ENCODE data around the gene BOD1. TPM values are rescaled to one million over a fixed set of nuclear protein-coding genes. Genes with fewer than 3 reads are reported as not detected.
"Not testable (repeated sequence)": the region's sequence is repeated elsewhere in the genome, so short reads cannot be mapped to it uniquely, and the experiment has no call there.

Gene BOD1
- total and polyA plus RNA-seq, 3 donors from 2014 or later, result 59.4 to 88.1 (median 70.1) TPM

DNA sequence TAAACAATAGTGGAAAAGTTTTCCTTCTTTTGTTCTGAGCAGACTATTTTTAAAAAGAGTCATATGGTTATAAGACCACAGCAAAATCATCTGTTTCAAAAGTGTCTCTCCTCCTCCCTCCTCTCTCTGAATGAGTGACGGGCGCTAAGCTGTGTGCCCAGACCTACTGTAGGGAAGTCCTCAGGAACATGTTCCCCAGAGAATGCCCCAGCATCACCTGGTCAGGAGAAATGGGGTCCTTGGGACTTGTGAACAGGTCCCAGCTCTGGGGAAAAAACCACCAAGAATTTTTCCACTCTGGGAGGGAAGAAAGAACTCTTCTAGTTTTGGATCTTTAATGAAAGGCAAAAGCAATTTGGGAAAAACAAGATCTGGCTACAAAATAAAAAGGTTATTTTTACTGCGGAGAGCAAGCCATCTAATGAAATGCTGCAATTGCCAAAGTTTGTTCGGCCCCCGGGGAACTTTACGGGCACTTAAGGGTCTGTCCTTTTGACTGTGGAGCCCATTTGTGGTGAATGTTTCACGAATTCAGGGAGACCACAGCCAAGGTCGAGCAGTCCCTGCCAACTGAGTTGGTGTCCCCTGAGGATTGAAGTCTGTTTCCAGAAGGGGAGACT, 25.9 kb downstream of the BOD1 start:
- intact Hi-C loops (cut with DNase I; ENCODE audit: low total_unique reads), result no loop called here
- Histone ChIP-seq H3K27me3 (no peaks in the 10 kb centered on the region), H3K27ac (peak overlapping the region; percentile 55 to 74), H3K9me3 (no peaks in the 10 kb centered on the region), H3K4me1 (peaks cover 8% of the 10 kb centered on the region), H3K4me3 (no peak overlapping the region), H3K36me3 (ENCODE audit: low read depth, missing control alignments) (no peaks in the 10 kb centered on the region)
- 39 to 57% methylated on average over 8 of the region's 8 CpGs for WGBS, 2 donors
- DNase-seq, result no peak
- TF ChIP-seq, protein P1, sequence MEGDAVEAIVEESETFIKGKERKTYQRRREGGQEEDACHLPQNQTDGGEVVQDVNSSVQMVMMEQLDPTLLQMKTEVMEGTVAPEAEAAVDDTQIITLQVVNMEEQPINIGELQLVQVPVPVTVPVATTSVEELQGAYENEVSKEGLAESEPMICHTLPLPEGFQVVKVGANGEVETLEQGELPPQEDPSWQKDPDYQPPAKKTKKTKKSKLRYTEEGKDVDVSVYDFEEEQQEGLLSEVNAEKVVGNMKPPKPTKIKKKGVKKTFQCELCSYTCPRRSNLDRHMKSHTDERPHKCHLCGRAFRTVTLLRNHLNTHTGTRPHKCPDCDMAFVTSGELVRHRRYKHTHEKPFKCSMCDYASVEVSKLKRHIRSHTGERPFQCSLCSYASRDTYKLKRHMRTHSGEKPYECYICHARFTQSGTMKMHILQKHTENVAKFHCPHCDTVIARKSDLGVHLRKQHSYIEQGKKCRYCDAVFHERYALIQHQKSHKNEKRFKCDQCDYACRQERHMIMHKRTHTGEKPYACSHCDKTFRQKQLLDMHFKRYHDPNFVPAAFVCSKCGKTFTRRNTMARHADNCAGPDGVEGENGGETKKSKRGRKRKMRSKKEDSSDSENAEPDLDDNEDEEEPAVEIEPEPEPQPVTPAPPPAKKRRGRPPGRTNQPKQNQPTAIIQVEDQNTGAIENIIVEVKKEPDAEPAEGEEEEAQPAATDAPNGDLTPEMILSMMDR (IDR thresholded peaks at IDR 0.05), result no peak
- no peak for TF ChIP-seq POLR2A (IDR thresholded peaks at IDR 0.05)

DNA sequence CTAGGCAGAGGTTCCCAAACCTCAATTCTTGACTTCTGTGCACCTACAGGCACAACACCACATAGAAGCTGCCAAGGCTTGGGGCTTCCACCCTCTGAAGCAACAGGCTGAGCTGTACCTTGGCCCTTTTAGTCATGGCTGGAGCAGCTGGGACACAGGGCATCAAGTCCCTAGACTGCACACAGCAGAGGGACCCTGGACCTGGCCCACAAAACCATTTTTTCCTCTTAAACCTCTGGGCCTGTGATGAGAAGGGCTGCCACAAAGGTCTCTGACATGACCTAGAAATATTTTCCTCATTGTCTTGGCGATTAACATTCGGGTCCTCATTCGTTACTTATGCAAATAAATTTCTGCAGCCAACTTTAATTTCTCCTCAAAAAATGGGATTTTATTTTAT, 30.3 kb downstream of the BOD1 start:
- H3K9me3 ChIP-seq; intact Hi-C loops (cut with DNase I; ENCODE audit: low total_unique reads); H3K27me3 ChIP-seq; DNase-seq; H3K36me3 ChIP-seq (ENCODE audit: low read depth, missing control alignments); H3K4me3 ChIP-seq; H3K27ac ChIP-seq: not testable (repeated sequence)
- 90 to 92% methylated on average over 3 of the region's 3 CpGs for WGBS, 2 donors
- peaks cover 18% of the 10 kb centered on the region for H3K4me1 ChIP-seq

DNA sequence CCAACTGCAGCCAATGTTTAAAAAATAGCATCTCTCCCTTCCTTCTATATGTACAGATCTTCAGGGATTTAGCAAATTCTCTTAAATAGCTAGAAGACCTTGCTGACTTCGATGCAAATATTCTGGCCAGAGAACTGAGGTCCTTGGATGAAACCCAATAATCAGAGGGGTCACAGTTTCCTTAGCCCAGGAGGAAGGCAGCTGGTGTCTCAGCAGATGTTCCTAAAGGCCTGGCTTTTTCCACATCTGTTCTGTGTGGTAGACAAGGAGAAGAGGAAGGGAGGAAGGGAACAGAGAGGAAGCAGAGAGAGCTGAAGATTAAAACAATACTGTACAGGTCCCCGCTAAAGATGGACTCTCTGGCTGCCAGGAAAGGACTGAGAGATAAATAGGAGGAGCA, 33.1 kb downstream of the BOD1 start:
- Histone ChIP-seq H3K27me3 (no peaks in the 10 kb centered on the region), H3K4me3 (no peak overlapping the region), H3K9me3 (no peaks in the 10 kb centered on the region), H3K4me1 (peaks cover 10% of the 10 kb centered on the region), H3K36me3 (ENCODE audit: low read depth, missing control alignments) (no peaks in the 10 kb centered on the region), H3K27ac (peak overlapping the region; percentile 16 to 37)
- DNase-seq, result no peak
- 35 to 36% methylated on average over 2 of the region's 2 CpGs for WGBS, 2 donors
- intact Hi-C loops (cut with DNase I; ENCODE audit: low total_unique reads), result no loop called here
- TF ChIP-seq, protein P1 (IDR thresholded peaks at IDR 0.05), result no peak
- no peak for TF ChIP-seq POLR2A (IDR thresholded peaks at IDR 0.05)

DNA sequence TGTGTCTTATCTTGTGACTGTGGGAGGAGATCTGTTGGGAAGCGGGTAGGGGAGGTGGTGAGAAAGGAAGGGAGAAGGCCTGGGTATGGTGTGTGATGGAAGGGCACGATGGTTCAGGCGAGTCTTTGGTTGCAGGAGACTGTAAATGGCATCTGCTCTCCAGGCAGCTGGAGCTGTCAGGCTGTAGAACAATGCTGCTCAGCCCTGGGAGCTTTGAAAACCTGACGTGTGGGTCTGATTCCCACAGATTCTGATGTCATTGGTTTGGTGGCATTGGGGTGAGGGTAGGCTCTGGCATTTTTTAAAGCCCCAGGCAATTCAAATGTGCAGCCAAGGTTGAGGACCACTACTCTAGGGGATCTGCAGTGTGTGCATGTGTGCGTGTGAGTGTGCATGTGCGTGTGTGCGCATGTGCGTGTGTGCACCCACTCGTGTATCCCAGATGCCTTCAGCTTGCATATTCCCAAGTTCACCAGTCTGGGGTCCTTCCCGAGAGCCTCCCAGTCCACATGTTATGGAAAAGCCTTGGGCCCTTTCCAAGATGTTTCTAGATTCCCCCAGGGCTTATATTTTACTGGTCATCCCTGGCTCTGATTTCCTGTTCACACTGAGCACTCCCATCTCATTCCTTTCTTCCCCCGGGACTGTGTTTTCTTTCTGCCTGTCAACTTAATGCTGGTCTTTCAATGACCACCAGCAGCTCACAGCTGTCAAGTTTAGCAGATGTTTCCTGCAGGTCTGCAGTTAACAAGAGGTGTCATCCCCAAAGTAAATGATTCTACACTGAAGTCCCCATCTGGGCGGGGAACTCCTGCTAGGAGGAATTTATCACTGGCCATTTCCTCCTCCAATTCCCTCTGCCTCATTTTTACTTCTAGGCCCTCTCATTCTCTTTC, 34.0 kb downstream of the BOD1 start:
- Histone ChIP-seq H3K27ac (no peak overlapping the region), H3K36me3 (ENCODE audit: low read depth, missing control alignments) (no peaks in the 10 kb centered on the region), H3K4me1 (peaks cover 10% of the 10 kb centered on the region), H3K4me3 (no peak overlapping the region), H3K27me3 (no peaks in the 10 kb centered on the region), H3K9me3 (no peaks in the 10 kb centered on the region)
- intact Hi-C loops (cut with DNase I; ENCODE audit: low total_unique reads), result no loop called here
- no peak for DNase-seq
- WGBS, 2 donors, result 60% methylated on average over 12 of the region's 12 CpGs
- no peak for TF ChIP-seq POLR2A (IDR thresholded peaks at IDR 0.05)
- TF ChIP-seq, protein P1 (IDR thresholded peaks at IDR 0.05), result no peak

DNA sequence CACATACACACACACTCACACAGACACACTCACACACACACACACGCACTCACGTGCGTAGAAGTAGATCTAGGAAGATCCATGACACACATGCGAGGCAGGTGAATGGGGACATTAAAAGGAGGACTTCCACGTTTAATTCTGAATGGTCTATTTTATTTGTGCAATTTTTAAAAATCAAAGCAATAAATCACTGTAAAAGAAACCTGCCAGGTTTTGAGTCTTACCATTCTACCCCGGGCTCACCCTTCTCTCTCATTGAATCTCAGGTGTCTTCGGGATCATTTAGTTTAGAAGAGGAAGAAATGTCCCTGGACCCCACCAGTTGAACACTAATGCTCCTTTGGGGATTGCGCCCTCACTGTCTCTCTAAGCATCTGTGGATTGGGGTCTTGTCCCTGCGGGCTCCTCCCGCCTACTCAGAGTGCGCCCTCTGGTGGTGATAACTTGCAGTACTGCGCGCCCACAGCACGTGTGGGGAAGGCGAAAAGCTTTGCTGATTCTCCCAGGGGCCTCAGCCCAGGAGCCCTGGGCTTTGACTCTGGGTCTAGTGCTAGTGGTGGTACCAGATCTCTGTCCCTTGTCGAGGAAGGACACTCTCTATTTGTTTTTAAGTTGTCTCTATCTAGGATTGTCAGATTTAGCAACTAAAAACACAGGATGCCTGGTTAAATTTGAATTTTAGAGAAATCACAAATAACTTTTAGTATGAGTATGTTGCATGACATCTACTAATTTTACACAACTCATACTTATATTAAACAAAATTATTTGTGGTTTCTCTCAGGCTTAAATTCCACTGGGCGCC, 34.8 kb downstream of the BOD1 start:
- 59 to 68% methylated on average over 13 to 17 of the region's 17 CpGs for WGBS, 2 donors
- intact Hi-C loops (cut with DNase I; ENCODE audit: low total_unique reads), result no loop called here
- H3K36me3 ChIP-seq (ENCODE audit: low read depth, missing control alignments), result no peaks in the 10 kb centered on the region
- no peak overlapping the region for H3K4me3 ChIP-seq
- DNase-seq, result peak; percentile 70
- H3K9me3 ChIP-seq, result no peaks in the 10 kb centered on the region
- TF ChIP-seq, protein P1 (IDR thresholded peaks at IDR 0.05), result peak; percentile 19 to 77 (median 58)
- no peak for TF ChIP-seq POLR2A (IDR thresholded peaks at IDR 0.05)
- H3K27ac ChIP-seq, result no peak overlapping the region
- no peaks in the 10 kb centered on the region for H3K27me3 ChIP-seq
- H3K4me1 ChIP-seq, result peaks cover 10% of the 10 kb centered on the region

All from testis (tissue), 3 donors.